ENCODE measurements around the gene FGD2.

The FGD2 gene

GRCh38 chr6:36957773-36958271, 47.6 kb upstream of the FGD2 start:
- Histone ChIP-seq H3K79me2 (ENCODE audit: insufficient read depth, low read length) (no peaks in the 10 kb centered on the region), H4K20me1 (ENCODE audit: low read depth, low read length) (no peaks in the 10 kb centered on the region), H3F3A (ENCODE audit: insufficient read depth) (peaks cover 6% of the 10 kb centered on the region; the same call in 1 of the 2 replicates), H3K9ac (ENCODE audit: low read length) (no peak overlapping the region), H3K4me2 (ENCODE audit: low read depth, low read length, poor library complexity, severe bottlenecking) (no peak overlapping the region), H3K9me2 (replicated peaks; ENCODE audit: insufficient read depth, low read length) (no peaks in the 10 kb centered on the region), H3K36me3 (ENCODE audit: low read length) (no peaks in the 10 kb centered on the region), H3K27me3 (ENCODE audit: low read length) (no peaks in the 10 kb centered on the region), H3K9me3 (ENCODE audit: insufficient read depth, low read length) (no peaks in the 10 kb centered on the region), H3K4me3 (ENCODE audit: insufficient read depth, low read length, poor library complexity, severe bottlenecking) (no peak overlapping the region), H3K27ac (ENCODE audit: low read depth, low read length) (no peak overlapping the region), H2AFZ (ENCODE audit: low read depth, low read length, severe bottlenecking) (no peak overlapping the region)
- TF ChIP-seq EZH2phosphoT487 (conservative IDR thresholded peaks at IDR 0.05; ENCODE audit: low read length) (no peak), CTCF (IDR thresholded peaks at IDR 0.05; ENCODE audit: insufficient read depth, low read length, poor library complexity, severe bottlenecking) (no peak)

- H3K9me2 ChIP-seq (replicated peaks; ENCODE audit: insufficient read depth, low read length) = no peaks in the 10 kb centered on the region
- H4K20me1 ChIP-seq (ENCODE audit: low read depth, low read length) = no peaks in the 10 kb centered on the region
- TF ChIP-seq EZH2phosphoT487 (conservative IDR thresholded peaks at IDR 0.05; ENCODE audit: low read length) (no peak), CTCF (IDR thresholded peaks at IDR 0.05; ENCODE audit: insufficient read depth, low read length, poor library complexity, severe bottlenecking) (no peak)
Observed at GRCh38 chr6:36958775-36959554, 46.5 kb upstream of the FGD2 start.

GRCh38 chr6:36959555-36960250, 45.8 kb upstream of the FGD2 start:
- Histone ChIP-seq H4K20me1 (ENCODE audit: low read depth, low read length) (no peaks in the 10 kb centered on the region), H3K9me3 (ENCODE audit: insufficient read depth, low read length) (no peaks in the 10 kb centered on the region), H2AFZ (ENCODE audit: low read depth, low read length, severe bottlenecking) (no peak overlapping the region), H3K9ac (ENCODE audit: low read length) (no peak overlapping the region), H3K79me2 (ENCODE audit: insufficient read depth, low read length) (no peaks in the 10 kb centered on the region), H3K27me3 (ENCODE audit: low read length) (no peaks in the 10 kb centered on the region), H3K9me2 (replicated peaks; ENCODE audit: insufficient read depth, low read length) (no peaks in the 10 kb centered on the region), H3F3A (ENCODE audit: insufficient read depth) (peaks cover 6% of the 10 kb centered on the region; the same call in 1 of the 2 replicates), H3K27ac (ENCODE audit: low read depth, low read length) (no peak overlapping the region), H3K4me3 (ENCODE audit: insufficient read depth, low read length, poor library complexity, severe bottlenecking) (no peak overlapping the region), H3K4me2 (ENCODE audit: low read depth, low read length, poor library complexity, severe bottlenecking) (no peak overlapping the region), H3K36me3 (ENCODE audit: low read length) (no peaks in the 10 kb centered on the region)
- TF ChIP-seq EZH2phosphoT487 (conservative IDR thresholded peaks at IDR 0.05; ENCODE audit: low read length) = no peak
- TF ChIP-seq CTCF (IDR thresholded peaks at IDR 0.05; ENCODE audit: insufficient read depth, low read length, poor library complexity, severe bottlenecking) = no peak

More at GRCh38 chr6:36958775-36959554, 46.5 kb upstream of the FGD2 start:
- Histone ChIP-seq H3K36me3 (ENCODE audit: low read length) (no peaks in the 10 kb centered on the region), H3K79me2 (ENCODE audit: insufficient read depth, low read length) (no peaks in the 10 kb centered on the region), H3K4me2 (ENCODE audit: low read depth, low read length, poor library complexity, severe bottlenecking) (no peak overlapping the region), H3K27me3 (ENCODE audit: low read length) (no peaks in the 10 kb centered on the region), H3K9ac (ENCODE audit: low read length) (no peak overlapping the region), H3K27ac (ENCODE audit: low read depth, low read length) (no peak overlapping the region), H3F3A (ENCODE audit: insufficient read depth) (peaks cover 6% of the 10 kb centered on the region; the same call in 1 of the 2 replicates), H3K4me3 (ENCODE audit: insufficient read depth, low read length, poor library complexity, severe bottlenecking) (no peak overlapping the region), H2AFZ (ENCODE audit: low read depth, low read length, severe bottlenecking) (no peak overlapping the region), H3K9me3 (ENCODE audit: insufficient read depth, low read length) (no peaks in the 10 kb centered on the region)
